ENCODE data around the gene ACCS.

Gene ACCS

GRCh38 chr11:44113572-44113971 lies 47.5 kb downstream of the ACCS start:
- in situ Hi-C loops (cut with HindIII; ENCODE audit: low pct_ligation_motif_present, low sequenced_read_pairs): loop anchor here (25.0 kb wide), 2 partner anchors 199 to 424 kb away; partner anchors contain the start of gene ALX4
- no peak for DNase-seq
- Histone ChIP-seq H3K27ac (no peak overlapping the region), H3K4me3 (ENCODE audit: low read depth, low read length) (no peak overlapping the region), H3K27me3 (replicated peaks) (no peaks in the 10 kb centered on the region), H3K36me3 (replicated peaks) (peaks cover 7% of the 10 kb centered on the region)
- TF ChIP-seq, protein P1, sequence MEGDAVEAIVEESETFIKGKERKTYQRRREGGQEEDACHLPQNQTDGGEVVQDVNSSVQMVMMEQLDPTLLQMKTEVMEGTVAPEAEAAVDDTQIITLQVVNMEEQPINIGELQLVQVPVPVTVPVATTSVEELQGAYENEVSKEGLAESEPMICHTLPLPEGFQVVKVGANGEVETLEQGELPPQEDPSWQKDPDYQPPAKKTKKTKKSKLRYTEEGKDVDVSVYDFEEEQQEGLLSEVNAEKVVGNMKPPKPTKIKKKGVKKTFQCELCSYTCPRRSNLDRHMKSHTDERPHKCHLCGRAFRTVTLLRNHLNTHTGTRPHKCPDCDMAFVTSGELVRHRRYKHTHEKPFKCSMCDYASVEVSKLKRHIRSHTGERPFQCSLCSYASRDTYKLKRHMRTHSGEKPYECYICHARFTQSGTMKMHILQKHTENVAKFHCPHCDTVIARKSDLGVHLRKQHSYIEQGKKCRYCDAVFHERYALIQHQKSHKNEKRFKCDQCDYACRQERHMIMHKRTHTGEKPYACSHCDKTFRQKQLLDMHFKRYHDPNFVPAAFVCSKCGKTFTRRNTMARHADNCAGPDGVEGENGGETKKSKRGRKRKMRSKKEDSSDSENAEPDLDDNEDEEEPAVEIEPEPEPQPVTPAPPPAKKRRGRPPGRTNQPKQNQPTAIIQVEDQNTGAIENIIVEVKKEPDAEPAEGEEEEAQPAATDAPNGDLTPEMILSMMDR (IDR thresholded peaks at IDR 0.05; ENCODE audit: low read depth, low read length, missing control alignments): no peak

- TF ChIP-seq, protein P1 (IDR thresholded peaks at IDR 0.05; ENCODE audit: low read depth, low read length, missing control alignments): no peak
- no peak for DNase-seq
- no peak overlapping the region for H3K4me3 ChIP-seq (ENCODE audit: low read depth, low read length)
- no peaks in the 10 kb centered on the region for H3K27me3 ChIP-seq (replicated peaks)
- in situ Hi-C loops (cut with HindIII; ENCODE audit: low pct_ligation_motif_present, low sequenced_read_pairs): loop anchor here (25.0 kb wide), 2 partner anchors 196 to 421 kb away; partner anchors contain the start of gene ALX4
- H3K27ac ChIP-seq: no peak overlapping the region
- H3K36me3 ChIP-seq (replicated peaks): peaks cover 7% of the 10 kb centered on the region
Measured at GRCh38 chr11:44116234-44116830, 50.3 kb downstream of the ACCS start.

- TF ChIP-seq, protein P1 (IDR thresholded peaks at IDR 0.05; ENCODE audit: low read depth, low read length, missing control alignments): peak; percentile 68
- Histone ChIP-seq H3K27me3 (replicated peaks) (no peaks in the 10 kb centered on the region), H3K4me3 (ENCODE audit: low read depth, low read length) (no peak overlapping the region), H3K36me3 (replicated peaks) (peaks cover 4% of the 10 kb centered on the region), H3K27ac (no peak overlapping the region)
- in situ Hi-C loops (cut with HindIII; ENCODE audit: low pct_ligation_motif_present, low sequenced_read_pairs): loop anchor here (25.0 kb wide), 2 partner anchors 192 to 417 kb away; partner anchors contain the start of gene ALX4
- DNase-seq: no peak
Measured at GRCh38 chr11:44120169-44120568, 54.1 kb downstream of the ACCS start.

DNA sequence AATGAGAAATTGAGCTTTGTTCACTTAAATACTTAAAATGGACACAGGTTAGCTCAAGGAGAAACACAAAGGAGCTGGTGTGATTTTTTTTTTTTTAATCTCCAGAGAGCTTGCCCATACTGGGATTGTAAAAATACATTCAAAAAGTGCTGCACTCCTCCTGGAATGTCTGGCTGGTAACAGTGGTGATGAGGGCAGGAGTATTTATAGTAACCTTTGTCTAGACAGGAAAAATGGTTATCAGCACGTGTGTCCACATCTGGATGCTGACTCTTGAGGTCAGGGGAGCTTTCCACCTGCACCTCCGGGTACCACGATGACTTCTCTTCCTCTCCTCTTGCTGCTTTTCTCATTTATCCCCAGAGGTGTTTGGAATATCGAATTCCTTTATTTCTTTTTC lies 59.5 kb downstream of the ACCS start:
- H3K36me3 ChIP-seq (replicated peaks): peaks cover 7% of the 10 kb centered on the region
- no peak overlapping the region for H3K27ac ChIP-seq
- no peaks in the 10 kb centered on the region for H3K27me3 ChIP-seq (replicated peaks)
- no peak for DNase-seq
- TF ChIP-seq, protein P1 (IDR thresholded peaks at IDR 0.05; ENCODE audit: low read depth, low read length, missing control alignments): no peak
- in situ Hi-C loops (cut with HindIII; ENCODE audit: low pct_ligation_motif_present, low sequenced_read_pairs): no loop called here
- H3K4me3 ChIP-seq (ENCODE audit: low read depth, low read length): no peak overlapping the region

- TF ChIP-seq, protein P1 (IDR thresholded peaks at IDR 0.05; ENCODE audit: low read depth, low read length, missing control alignments): no peak
- Histone ChIP-seq H3K27me3 (replicated peaks) (no peaks in the 10 kb centered on the region), H3K4me3 (ENCODE audit: low read depth, low read length) (no peak overlapping the region), H3K27ac (no peak overlapping the region), H3K36me3 (replicated peaks) (peaks cover 7% of the 10 kb centered on the region)
- DNase-seq: no peak
- in situ Hi-C loops (cut with HindIII; ENCODE audit: low pct_ligation_motif_present, low sequenced_read_pairs): no loop called here
Measured at GRCh38 chr11:44126304-44126703, 60.2 kb downstream of the ACCS start.

DNA sequence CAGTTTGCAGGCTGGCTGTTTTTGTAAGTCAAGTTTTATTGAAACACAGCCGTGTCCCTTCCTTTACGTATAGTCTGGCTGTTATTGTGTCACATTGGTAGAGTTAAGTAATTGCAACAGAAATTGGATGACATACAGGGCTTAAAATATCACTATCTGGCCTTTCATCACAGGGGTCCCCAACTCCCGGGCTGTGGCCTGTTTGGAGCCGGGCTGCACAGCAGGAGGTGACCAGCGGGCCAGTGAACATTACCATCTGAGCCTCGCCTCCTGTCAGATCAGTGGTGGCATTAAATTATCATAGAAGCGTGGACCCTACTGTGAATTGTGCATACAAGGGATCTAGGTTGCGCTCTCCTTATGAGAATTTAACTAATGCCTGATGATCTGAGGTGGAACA lies 61.1 kb downstream of the ACCS start:
- in situ Hi-C loops (cut with HindIII; ENCODE audit: low pct_ligation_motif_present, low sequenced_read_pairs): no loop called here
- no peak overlapping the region for H3K4me3 ChIP-seq (ENCODE audit: low read depth, low read length)
- H3K27me3 ChIP-seq (replicated peaks): no peaks in the 10 kb centered on the region
- no peak for DNase-seq
- no peak overlapping the region for H3K27ac ChIP-seq
- TF ChIP-seq, protein P1 (IDR thresholded peaks at IDR 0.05; ENCODE audit: low read depth, low read length, missing control alignments): no peak
- peaks cover 7% of the 10 kb centered on the region for H3K36me3 ChIP-seq (replicated peaks)

Data from brain microvascular endothelial cell (primary cell).